Stimulated activated effector memory CD8-positive, alpha-beta T cell treated with anti-CD3 and anti-CD28 coated beads, Interleukin-12 subunit alpha, Interleukin-12 subunit beta, amount 100 ng/mL, for 72 hours (primary cell): Measurements from ENCODE around the gene ARFGAP1.

Experiments
- ATAC-seq: fragments of 150-1000 bp; cut with Tn5 transposase; 2 replicates; pipeline ENCODE4 v1.10.0; 2021
- DNase-seq, 2 donors: peaks; one replicate each; pipeline ENCODE4 v3.0.0; 2021 to 2022; ENCODE audit warnings: low spot score in 2 of 2
- H3K27ac Mint-ChIP-seq: one replicate; pipeline ENCODE4 v1.8.0; 2022; ENCODE audit warnings: mild to moderate bottlenecking, mixed read lengths
- H3K36me3 Mint-ChIP-seq: one replicate; pipeline ENCODE4 v1.8.0; 2022; ENCODE audit warnings: mild to moderate bottlenecking, mixed read lengths
- H3K4me1 Mint-ChIP-seq: one replicate; pipeline ENCODE4 v1.8.0; 2022; ENCODE audit warnings: mixed read lengths
- H3K4me3 Mint-ChIP-seq: one replicate; pipeline ENCODE4 v1.8.0; 2022; ENCODE audit warnings: mild to moderate bottlenecking, mixed read lengths
- H3K9me3 Mint-ChIP-seq: one replicate; pipeline ENCODE4 v1.8.0; 2022; ENCODE audit warnings: mixed read lengths

ARFGAP1 gene

DNA sequence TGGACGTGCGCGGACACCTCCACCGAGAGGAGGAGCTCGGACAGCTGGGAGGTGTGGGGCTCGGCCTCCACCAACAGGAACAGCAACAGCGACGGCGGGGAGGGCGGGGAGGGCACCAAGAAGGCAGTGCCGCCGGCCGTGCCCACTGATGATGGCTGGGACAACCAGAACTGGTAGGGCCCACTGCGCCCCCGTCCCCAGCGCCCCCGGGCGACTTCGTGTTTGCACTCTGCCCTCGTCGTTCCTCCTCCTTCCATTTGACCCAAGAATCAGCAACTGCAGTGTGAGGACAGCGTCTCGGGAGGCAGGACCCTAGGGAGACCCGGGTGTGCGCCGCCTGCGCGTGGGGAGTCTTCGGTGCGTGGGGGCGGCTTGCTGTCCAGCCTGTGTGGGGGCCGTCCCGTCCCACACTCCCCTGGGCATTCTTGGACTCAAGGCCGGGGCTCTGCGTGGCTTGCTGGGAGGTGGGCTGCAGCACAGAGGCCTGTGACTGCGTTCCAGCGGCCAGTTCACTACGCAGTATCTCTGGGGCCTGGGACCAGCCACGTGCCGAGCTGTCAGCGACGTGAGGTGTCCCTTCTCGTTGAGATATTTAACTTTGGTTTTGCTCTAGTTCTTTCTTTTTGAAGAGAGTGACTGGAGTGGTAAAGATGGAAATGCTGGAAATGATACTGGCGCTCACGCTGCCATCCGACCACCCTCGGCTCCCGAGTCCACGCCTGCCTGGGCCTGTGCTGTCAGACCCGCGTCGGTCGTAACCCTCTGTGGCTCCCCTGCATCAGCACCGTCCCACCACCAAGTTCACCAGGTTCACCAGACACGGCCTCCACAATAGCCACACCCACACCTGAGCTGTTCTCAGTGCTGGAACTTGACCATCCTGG lies 15.3 kb downstream of the ARFGAP1 start:
- H3K9me3 Mint-ChIP-seq, result no peaks in the 10 kb centered on the region
- H3K36me3 Mint-ChIP-seq, result peaks cover 14% of the 10 kb centered on the region
- DNase-seq (no peak), ATAC-seq (no peak)
- H3K4me1 Mint-ChIP-seq, result peaks cover 6% of the 10 kb centered on the region
- no peak overlapping the region for H3K4me3 Mint-ChIP-seq
- H3K27ac Mint-ChIP-seq, result no peak overlapping the region

DNA sequence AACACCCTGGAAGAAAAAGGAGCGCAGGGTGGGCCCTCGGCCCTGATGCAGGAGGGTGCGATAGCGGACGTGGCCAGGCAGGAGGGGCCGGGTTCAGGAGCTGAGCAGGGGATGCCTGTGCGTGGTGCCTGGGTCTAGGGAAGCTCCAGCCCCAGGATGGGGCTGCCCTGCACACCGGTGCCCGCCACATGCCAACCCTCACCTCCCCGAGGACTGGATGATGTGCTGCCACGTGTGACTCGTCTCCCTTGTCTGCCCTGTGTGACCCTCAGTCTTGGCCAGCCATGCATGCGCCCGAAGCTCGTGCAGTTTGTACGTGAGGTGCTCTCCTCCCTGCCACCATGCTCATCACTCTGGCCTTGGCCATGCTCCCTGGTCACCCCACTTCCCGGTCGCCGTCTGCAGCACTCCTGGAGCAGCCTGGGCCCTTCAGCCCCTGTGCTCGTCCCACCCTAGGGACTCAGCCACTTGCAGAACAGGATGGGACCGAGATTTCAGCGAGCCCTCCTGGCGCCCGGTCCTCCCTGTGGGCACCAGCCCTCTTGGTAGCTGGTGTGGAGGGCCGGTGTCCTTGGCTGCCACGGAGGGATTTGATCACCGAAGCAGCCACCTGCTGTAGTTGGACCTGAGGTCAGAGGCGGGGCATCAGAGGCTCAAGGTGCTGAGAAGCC lies 16.1 kb downstream of the ARFGAP1 start:
- Mint-ChIP-seq H3K9me3 (no peaks in the 10 kb centered on the region), H3K27ac (no peak overlapping the region)
- no peak for DNase-seq

DNA sequence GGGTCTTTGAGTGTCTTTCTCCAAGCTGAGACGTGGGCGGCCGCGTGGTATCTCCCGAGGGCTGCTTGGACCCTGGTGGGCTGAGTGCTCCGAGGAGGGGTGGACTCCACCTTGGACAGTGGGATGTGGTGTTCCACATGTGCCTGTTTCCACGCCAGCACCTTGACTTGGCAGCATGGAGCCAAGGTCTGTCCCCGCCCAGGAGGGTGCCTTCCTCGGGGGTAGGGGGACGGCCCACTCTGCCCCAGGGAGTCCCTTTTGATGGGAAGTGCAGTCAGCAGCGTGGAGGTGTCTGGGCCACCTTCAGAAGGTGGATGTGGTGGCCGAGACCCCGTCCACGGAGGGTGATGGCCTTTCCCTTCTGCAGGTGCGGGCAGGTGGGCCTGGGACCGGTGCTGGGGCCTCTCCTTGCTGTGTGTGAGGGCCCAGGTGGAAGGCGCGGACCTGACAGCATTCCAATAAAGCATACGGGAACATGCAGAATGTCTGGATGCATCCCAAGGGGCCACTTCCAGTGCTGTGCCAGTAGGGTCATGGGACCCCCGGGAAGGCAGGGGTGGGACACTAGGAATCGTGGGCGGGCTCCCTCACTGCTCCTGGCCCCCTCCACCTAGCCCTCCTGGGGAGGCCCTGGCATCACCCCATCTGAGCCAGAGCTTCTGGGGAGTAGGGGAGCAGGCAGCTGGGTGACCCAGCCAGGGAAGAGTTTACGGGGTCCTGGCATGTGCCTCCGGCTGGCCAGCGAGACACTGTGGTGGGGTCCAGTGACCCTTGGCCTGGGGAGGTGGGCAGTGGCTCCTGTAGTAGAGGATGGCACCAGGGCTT lies 16.9 kb downstream of the ARFGAP1 start:
- Mint-ChIP-seq H3K36me3 (peaks cover 6% of the 10 kb centered on the region), H3K27ac (no peak overlapping the region), H3K4me3 (no peak overlapping the region), H3K9me3 (no peaks in the 10 kb centered on the region), H3K4me1 (peaks cover under 1% of the 10 kb centered on the region)
- ATAC-seq, result no peak
- DNase-seq, result no peak

More for the DNA sequence above, 16.1 kb downstream of the ARFGAP1 start:
- Mint-ChIP-seq H3K4me1 (peaks cover 4% of the 10 kb centered on the region), H3K4me3 (no peak overlapping the region), H3K36me3 (peaks cover 9% of the 10 kb centered on the region)
- ATAC-seq, result no peak

DNA sequence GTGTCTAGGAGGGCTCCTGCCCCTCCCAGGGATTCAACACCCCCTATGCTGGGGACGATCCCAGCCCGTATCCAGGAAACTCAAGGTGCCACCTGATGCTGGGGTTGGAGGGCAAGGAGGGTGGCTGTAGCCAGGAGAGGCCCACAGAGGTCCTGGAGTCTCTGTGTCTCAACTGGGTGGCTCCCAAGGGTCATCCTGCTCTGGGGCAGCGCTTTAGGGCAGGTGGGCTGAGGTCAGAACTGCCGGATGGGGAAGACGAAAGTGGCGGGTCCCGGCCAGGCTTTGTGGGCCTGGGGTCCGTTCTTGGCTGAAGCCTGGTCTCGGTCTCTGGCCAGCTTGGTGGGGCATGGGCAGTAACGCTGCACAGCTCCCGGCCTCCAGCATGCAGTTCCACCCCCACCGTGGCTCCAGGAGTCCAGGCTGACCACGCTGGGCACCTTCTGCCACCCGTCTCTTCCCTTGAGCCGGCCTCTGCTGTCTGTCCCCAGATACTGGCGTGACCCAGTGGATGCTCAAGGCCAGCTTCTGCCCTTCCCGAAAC lies 17.6 kb downstream of the ARFGAP1 start:
- H3K9me3 Mint-ChIP-seq, result no peaks in the 10 kb centered on the region
- peaks cover 7% of the 10 kb centered on the region for H3K4me1 Mint-ChIP-seq
- no peak overlapping the region for H3K4me3 Mint-ChIP-seq
- ATAC-seq, result no peak
- no peak overlapping the region for H3K27ac Mint-ChIP-seq
- H3K36me3 Mint-ChIP-seq, result peaks cover 6% of the 10 kb centered on the region
- DNase-seq, result no peak

DNA sequence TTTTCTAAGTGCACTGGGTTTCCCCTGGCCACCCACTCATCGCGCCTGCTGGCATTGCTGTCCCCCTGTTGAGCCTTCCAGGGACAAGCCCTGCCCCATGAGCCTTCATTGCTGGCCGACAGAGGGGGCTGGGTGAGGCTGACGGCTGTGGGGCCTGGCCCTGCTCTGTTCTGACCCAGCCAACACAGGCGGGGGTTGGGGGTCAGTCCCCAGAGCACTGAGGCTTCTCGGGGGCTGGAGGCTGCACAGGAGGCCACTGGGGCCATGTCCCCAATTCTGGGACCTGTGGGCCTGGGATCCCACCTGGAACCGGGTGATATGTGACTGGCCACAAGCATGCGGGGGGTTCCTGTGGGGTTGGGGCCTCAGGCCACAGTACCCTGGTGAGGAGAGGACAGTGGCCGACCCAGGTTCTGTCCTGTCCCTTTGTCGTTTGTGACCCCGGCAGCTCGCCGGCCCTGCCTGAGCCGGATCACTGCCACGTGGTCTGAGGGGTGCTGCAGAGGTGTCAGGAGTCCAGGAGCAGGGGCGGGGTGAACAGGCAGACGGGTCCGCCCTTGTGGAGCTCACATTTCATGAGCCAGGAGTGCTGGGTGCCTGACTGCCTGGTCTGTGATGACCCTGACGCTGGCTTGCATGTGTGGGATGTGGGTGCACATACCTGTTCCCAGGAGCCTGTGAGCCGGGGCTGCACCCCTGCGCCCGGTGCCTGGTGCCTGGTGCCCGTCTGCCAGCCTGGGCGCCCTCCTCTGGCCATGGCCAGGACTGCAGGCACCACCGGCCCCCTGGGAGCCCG lies 18.3 kb downstream of the ARFGAP1 start:
- DNase-seq, result peak; percentile 69 to 87
- Mint-ChIP-seq H3K27ac (no peak overlapping the region), H3K4me3 (no peak overlapping the region)

DNA sequence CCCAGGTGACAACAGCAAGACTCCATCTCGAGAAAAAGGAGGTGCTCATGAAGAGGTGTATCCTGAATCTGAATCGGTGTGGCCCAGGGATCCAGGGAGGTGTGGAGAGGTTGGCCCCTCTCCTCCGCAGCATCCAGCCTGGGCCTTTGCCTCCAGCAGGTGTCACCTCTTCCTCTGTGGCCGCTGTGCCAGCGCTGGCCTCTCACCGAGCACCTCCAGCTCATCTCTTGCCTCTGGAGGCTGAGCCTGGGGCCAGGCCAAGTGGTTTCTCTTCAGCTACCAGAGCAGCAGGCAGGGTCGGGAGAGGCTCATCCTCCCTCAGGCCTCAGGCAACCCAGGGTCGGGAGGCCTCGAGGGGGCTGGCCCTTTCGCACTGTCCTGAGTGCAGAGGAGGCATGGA lies 19.2 kb downstream of the ARFGAP1 start:
- no peak for DNase-seq
- Mint-ChIP-seq H3K36me3 (peaks cover 6% of the 10 kb centered on the region), H3K9me3 (no peaks in the 10 kb centered on the region), H3K27ac (no peak overlapping the region), H3K4me1 (peaks cover 12% of the 10 kb centered on the region), H3K4me3 (no peak overlapping the region)
- ATAC-seq, result no peak

More for the DNA sequence above, 18.3 kb downstream of the ARFGAP1 start:
- ATAC-seq, result peak; percentile 71
- Mint-ChIP-seq H3K36me3 (peaks cover 6% of the 10 kb centered on the region), H3K9me3 (no peaks in the 10 kb centered on the region), H3K4me1 (peaks cover 12% of the 10 kb centered on the region)

DNA sequence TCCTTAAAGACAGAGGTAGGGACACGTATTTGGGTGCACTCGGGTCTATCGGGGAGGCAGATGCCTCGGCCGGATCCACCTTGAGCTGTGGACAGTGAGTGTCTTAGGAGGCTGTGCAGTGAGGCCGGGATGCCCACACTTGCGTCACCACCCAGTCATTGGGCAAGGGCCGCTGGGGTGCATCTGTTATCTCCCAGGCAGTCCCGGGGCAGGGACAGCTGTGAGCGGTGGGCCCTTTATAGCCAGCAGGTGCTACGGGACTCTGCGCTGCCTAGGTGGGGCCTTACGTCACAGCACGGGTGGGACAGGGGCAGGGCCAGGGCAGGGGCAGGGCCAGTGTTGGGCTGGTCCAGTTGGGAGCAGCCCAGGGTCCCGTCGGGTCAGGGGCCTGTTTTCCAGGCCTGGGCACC lies 19.7 kb downstream of the ARFGAP1 start:
- no peak overlapping the region for H3K4me3 Mint-ChIP-seq

DNA sequence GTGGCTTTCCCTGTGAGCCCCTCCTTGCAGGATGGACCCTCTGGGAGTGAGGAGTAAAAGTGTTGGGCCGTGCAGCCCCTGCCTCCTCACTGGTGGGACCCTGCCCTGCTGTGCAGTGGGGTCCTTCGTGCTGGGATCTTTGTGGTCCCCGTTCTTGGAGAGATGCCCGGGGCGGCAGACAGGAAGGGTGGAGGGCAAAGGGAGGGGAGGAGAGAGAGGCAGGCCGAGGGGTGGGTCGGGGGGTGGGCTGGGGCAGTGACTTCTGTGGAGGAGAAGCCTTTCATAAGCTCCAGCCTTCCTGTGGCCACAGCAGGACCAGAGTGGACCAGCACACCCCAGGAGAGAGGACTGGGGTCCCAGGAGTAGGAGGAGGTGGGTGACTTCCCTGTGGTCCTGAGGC lies 20.3 kb downstream of the ARFGAP1 start, which contains the start of gene COL20A1:
COL20A1 (plus strand) TSS at position 283 of the 400 bp plus-strand sequence. CDS start 1,922 bp downstream, outside the sequence.
- Mint-ChIP-seq H3K9me3 (no peaks in the 10 kb centered on the region), H3K36me3 (peaks cover 6% of the 10 kb centered on the region), H3K27ac (no peak within 1 kb of the TSS), H3K4me3 (no peak within 1 kb of the TSS), H3K4me1 (peaks cover 12% of the 10 kb centered on the region)
- ATAC-seq, result no peak
- no peak for DNase-seq

More for the DNA sequence above, 19.7 kb downstream of the ARFGAP1 start:
- Mint-ChIP-seq H3K27ac (no peak overlapping the region), H3K36me3 (peaks cover 6% of the 10 kb centered on the region), H3K4me1 (peaks cover 12% of the 10 kb centered on the region), H3K9me3 (no peaks in the 10 kb centered on the region)
- DNase-seq (no peak), ATAC-seq (no peak)

DNA sequence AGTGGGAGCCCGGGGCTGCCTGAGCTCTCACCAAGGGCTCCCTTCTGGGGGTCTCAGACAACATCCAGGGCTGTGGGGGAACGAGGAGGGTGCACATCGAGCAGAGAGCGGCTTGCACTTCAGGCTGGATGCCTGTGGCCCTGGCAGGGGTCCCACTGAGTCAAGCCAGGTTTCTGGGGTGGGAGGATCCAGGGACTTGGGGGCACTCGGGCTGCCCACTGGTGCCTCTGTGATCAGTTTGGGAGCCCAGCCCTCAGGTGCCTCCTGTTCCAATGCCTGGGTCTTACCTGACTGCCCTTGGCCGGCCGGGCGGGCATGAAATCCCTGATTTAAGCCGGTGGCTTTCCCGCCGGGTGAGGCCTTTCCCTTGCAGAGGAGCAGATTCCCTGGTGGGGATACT lies 20.8 kb downstream of the ARFGAP1 start:
- ATAC-seq (no peak), DNase-seq (no peak)
- H3K36me3 Mint-ChIP-seq, result peaks cover 6% of the 10 kb centered on the region
- no peak overlapping the region for H3K27ac Mint-ChIP-seq
- no peak overlapping the region for H3K4me3 Mint-ChIP-seq
- peaks cover 12% of the 10 kb centered on the region for H3K4me1 Mint-ChIP-seq
- no peaks in the 10 kb centered on the region for H3K9me3 Mint-ChIP-seq

DNA sequence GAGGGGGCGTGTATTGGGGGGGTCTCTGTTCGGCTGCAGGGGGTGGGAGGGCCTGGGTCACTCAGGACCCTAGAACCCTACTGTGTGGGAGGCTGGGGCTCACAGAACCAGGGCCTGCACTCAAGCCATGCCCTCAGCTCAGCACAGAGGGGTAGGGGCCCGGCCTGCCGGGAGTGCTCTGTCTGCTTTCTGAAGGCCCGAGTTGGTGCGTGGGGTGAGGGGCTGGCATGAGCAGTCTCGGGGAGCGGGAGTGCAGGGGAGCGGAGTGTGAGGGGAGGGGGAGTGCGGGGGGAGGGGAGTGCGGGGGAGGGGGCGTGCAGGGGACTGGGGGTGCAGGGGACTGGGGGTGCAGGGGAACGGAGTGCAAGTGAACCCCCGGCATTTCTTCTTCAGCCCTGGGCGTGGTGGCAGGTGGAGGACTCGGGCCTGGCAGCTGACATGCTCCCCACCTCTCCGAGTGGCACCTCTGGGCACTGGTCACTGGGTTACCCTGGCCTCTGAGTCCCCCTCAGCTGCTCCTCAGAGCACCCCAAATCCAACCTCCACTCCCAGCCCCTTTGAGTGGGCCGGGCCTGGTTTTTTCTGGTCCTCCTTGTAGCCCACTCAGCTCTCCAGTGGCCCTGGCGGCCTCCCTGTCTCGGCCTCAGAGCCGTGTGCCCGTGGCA lies 21.4 kb downstream of the ARFGAP1 start:
- H3K4me1 Mint-ChIP-seq, result peaks cover 12% of the 10 kb centered on the region
- no peak for DNase-seq
- H3K4me3 Mint-ChIP-seq, result no peak overlapping the region
- H3K36me3 Mint-ChIP-seq, result peaks cover 6% of the 10 kb centered on the region
- ATAC-seq, result no peak
- H3K9me3 Mint-ChIP-seq, result no peaks in the 10 kb centered on the region
- no peak overlapping the region for H3K27ac Mint-ChIP-seq

DNA sequence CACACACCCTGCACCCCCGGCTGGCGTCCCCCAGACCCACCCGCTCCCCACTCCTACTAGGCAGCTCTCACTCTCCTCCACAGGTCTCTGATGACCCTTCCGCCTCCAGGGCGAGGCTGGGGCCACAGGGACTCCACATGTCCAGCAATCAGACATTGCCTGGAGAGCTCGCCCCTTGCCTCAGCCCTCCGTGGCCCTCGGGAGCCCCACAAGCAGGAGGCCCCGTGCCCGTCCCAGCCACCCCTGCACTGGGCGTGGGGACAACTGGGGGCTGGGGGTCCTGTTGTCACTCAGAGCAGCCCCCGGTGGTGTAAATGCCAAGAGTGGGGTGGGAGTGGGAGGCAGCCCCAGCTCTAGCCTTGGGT lies 21.9 kb downstream of the ARFGAP1 start:
- H3K4me1 Mint-ChIP-seq, result peaks cover 12% of the 10 kb centered on the region
- DNase-seq, result no peak
- no peak for ATAC-seq
- no peak overlapping the region for H3K27ac Mint-ChIP-seq
- no peaks in the 10 kb centered on the region for H3K9me3 Mint-ChIP-seq
- no peak overlapping the region for H3K4me3 Mint-ChIP-seq
- peaks cover 6% of the 10 kb centered on the region for H3K36me3 Mint-ChIP-seq

DNA sequence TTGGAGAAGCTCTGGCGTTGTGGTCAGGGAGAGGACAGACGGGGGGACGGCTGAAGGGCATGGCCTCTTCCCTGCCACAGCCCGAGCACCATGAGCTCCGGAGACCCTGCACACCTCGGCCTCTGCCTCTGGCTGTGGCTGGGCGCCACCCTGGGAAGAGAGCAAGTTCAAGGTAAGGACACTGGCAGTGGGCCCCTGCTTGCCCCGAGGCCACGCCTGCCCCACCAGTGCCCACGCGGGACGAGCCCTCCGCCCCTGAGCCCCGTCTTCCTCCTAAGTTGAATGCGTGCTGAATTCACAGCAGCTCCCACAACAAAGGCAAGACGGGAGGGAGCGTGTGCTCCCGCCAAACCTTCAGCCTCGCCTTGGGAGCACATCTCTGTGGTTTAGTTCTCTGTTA lies 22.4 kb downstream of the ARFGAP1 start:
- DNase-seq (no peak), ATAC-seq (no peak)
- peaks cover 1% of the 10 kb centered on the region for H3K36me3 Mint-ChIP-seq
- H3K4me3 Mint-ChIP-seq, result no peak overlapping the region
- no peak overlapping the region for H3K27ac Mint-ChIP-seq
- no peaks in the 10 kb centered on the region for H3K9me3 Mint-ChIP-seq
- peaks cover 12% of the 10 kb centered on the region for H3K4me1 Mint-ChIP-seq

DNA sequence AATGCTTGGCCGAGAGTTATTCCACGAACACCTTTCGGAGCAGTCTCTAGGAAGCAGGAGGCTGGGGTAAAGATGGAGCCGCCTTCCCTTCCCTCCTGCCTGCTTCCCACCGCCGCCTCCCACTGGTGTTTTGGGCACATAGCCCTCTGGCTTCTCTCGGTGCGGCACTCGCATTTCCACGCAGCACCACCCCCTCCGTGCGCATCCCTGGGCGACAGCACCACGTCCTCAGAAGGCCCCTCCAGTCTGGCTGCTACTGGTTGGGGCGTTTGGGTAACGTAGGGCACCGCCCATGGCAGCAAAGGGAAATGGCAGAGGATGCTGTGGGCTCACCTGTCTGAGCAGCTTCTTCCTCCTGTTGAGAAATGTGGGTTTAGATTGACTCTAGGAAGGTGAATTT lies 22.8 kb downstream of the ARFGAP1 start:
- no peak overlapping the region for H3K4me3 Mint-ChIP-seq
- H3K27ac Mint-ChIP-seq, result no peak overlapping the region

DNA sequence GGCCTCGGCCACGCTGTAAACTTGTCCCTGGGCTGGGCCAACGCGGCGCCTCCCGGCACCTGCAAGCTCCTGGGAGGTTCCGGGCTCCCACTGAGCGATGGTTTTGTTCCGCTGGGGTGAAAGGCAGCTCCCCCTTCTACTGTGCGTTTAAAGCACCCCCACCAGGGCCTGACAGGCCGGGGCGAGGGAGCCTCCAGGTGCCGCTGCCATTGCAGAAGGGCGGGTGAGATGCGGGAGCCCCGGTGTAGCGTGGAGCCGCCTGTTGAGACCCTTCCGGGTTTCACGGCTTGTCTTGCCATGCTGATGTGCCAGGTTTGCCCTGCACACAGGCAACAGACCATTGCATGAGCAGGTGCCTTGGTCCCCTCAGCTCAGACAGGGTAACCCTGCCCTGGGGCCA lies 23.2 kb downstream of the ARFGAP1 start:
- H3K9me3 Mint-ChIP-seq, result no peaks in the 10 kb centered on the region
- H3K4me1 Mint-ChIP-seq, result peaks cover 12% of the 10 kb centered on the region
- no peak overlapping the region for H3K4me3 Mint-ChIP-seq
- ATAC-seq, result no peak
- DNase-seq, result no peak
- H3K36me3 Mint-ChIP-seq, result no peaks in the 10 kb centered on the region
- no peak overlapping the region for H3K27ac Mint-ChIP-seq

More for the DNA sequence above, 22.8 kb downstream of the ARFGAP1 start:
- Mint-ChIP-seq H3K9me3 (no peaks in the 10 kb centered on the region), H3K4me1 (peaks cover 12% of the 10 kb centered on the region), H3K36me3 (no peaks in the 10 kb centered on the region)
- no peak for ATAC-seq
- no peak for DNase-seq
